Parathyroid adenoma (tissue), 2 donors: ENCODE data around the gene ARFRP1.

Source experiments
- H2AFZ ChIP-seq: fragments of 300-600 bp; sonication (generic); one replicate; pipeline ENCODE4 v1.7.0; 2017; ENCODE audit warnings: antibody characterized with exemption, mild to moderate bottlenecking
- H3K27ac ChIP-seq: fragments of 300-600 bp; sonication (generic); one replicate; pipeline ENCODE4 v1.7.0; 2017
- H3K27me3 ChIP-seq: fragments of 300-600 bp; sonication (generic); one replicate; pipeline ENCODE4 v1.7.0; 2017; ENCODE audit warnings: low read length; ENCODE audit not compliant: control insufficient read depth, insufficient read depth
- H3K36me3 ChIP-seq: fragments of 300-600 bp; sonication (generic); one replicate; pipeline ENCODE4 v1.7.0; 2017; ENCODE audit warnings: low read length; ENCODE audit not compliant: control insufficient read depth, insufficient read depth
- H3K4me1 ChIP-seq: fragments of 300-600 bp; sonication (generic); one replicate; pipeline ENCODE4 v1.7.0; 2017; ENCODE audit warnings: control low read depth
- H3K4me2 ChIP-seq: fragments of 300-600 bp; sonication (generic); one replicate; pipeline ENCODE4 v1.7.0; 2017; ENCODE audit warnings: low read length
- H3K4me3 ChIP-seq: fragments of 300-600 bp; sonication (generic); one replicate; pipeline ENCODE4 v1.7.0; 2017; ENCODE audit warnings: low read depth, low read length
- H3K79me2 ChIP-seq: fragments of 300-600 bp; sonication (generic); one replicate; pipeline ENCODE4 v1.7.0; 2017; ENCODE audit warnings: control low read depth
- H3K9ac ChIP-seq: fragments of 300-600 bp; sonication (generic); one replicate; pipeline ENCODE4 v1.7.0; 2017; ENCODE audit warnings: mild to moderate bottlenecking
- H3K9me3 ChIP-seq: fragments of 300-600 bp; sonication (generic); one replicate; pipeline ENCODE4 v1.7.0; 2017; ENCODE audit warnings: low read length; ENCODE audit not compliant: control insufficient read depth
- CTCF ChIP-seq: fragments of 300-600 bp; sonication (generic); IDR thresholded peaks from one replicate; pipeline ENCODE4 v1.7.0; 2017; ENCODE audit warnings: antibody characterized with exemption, mild to moderate bottlenecking
- donor health status: primary hyperparathyroidism.

Gene ARFRP1

GRCh38 chr20:63749597-63750508 is 42.1 kb upstream of the ARFRP1 start:
- no peak for TF ChIP-seq CTCF
- peaks cover 3% of the 10 kb centered on the region for H3K79me2 ChIP-seq
- H3K36me3 ChIP-seq: no peaks in the 10 kb centered on the region

GRCh38 chr20:63748934-63749270 is 41.1 kb upstream of the ARFRP1 start:
- no peaks in the 10 kb centered on the region for H3K27me3 ChIP-seq
- no peak overlapping the region for H3K4me3 ChIP-seq
- no peaks in the 10 kb centered on the region for H3K4me1 ChIP-seq
- TF ChIP-seq CTCF: no peak
- H3K9me3 ChIP-seq: no peaks in the 10 kb centered on the region
- H3K9ac ChIP-seq: no peak overlapping the region
- no peaks in the 10 kb centered on the region for H3K36me3 ChIP-seq
- H3K27ac ChIP-seq: no peak overlapping the region
- H3K4me2 ChIP-seq: no peak overlapping the region
- H3K79me2 ChIP-seq: peaks cover 1% of the 10 kb centered on the region
- H2AFZ ChIP-seq: no peak overlapping the region

More at GRCh38 chr20:63749597-63750508, 42.1 kb upstream of the ARFRP1 start:
- H3K4me3 ChIP-seq: no peak overlapping the region
- H2AFZ ChIP-seq: no peak overlapping the region
- no peaks in the 10 kb centered on the region for H3K27me3 ChIP-seq
- H3K4me2 ChIP-seq: no peak overlapping the region
- no peaks in the 10 kb centered on the region for H3K9me3 ChIP-seq
- H3K9ac ChIP-seq: no peak overlapping the region
- H3K27ac ChIP-seq: no peak overlapping the region
- H3K4me1 ChIP-seq: no peaks in the 10 kb centered on the region

- Histone ChIP-seq H3K9me3 (no peaks in the 10 kb centered on the region), H2AFZ (no peak overlapping the region), H3K9ac (no peak overlapping the region), H3K36me3 (no peaks in the 10 kb centered on the region), H3K4me1 (no peaks in the 10 kb centered on the region), H3K79me2 (no peaks in the 10 kb centered on the region), H3K27ac (no peak overlapping the region), H3K4me3 (no peak overlapping the region), H3K4me2 (no peak overlapping the region), H3K27me3 (no peaks in the 10 kb centered on the region)
- TF ChIP-seq CTCF: no peak
Measured at GRCh38 chr20:63748070-63748933, 40.5 kb upstream of the ARFRP1 start.

- H3K4me1 ChIP-seq: no peaks in the 10 kb centered on the region
- no peaks in the 10 kb centered on the region for H3K36me3 ChIP-seq
Measured at GRCh38 chr20:63747622-63748069, 39.9 kb upstream of the ARFRP1 start.

More at GRCh38 chr20:63747622-63748069, 39.9 kb upstream of the ARFRP1 start:
- no peak overlapping the region for H3K4me2 ChIP-seq
- no peak overlapping the region for H3K27ac ChIP-seq
- H3K4me3 ChIP-seq: no peak overlapping the region
- H3K9me3 ChIP-seq: no peaks in the 10 kb centered on the region
- H2AFZ ChIP-seq: no peak overlapping the region
- H3K9ac ChIP-seq: no peak overlapping the region
- H3K79me2 ChIP-seq: no peaks in the 10 kb centered on the region
- no peak for TF ChIP-seq CTCF
- no peaks in the 10 kb centered on the region for H3K27me3 ChIP-seq
